Measurements from ENCODE around the gene ASB13. TPM values are rescaled to one million over a fixed set of nuclear protein-coding genes. Genes with fewer than 3 reads are reported as not detected.

Gene ASB13
- total RNA-seq, 1 experiment from 2014 or later: 25.9 TPM

GRCh38 chr10:5589011-5589660 lies 77.3 kb downstream of the ASB13 start:
- RAD21 ChIA-PET (ENCODE audit: low non-redundant PET in 1 of 2, low total read pairs in 2 of 2, uncharacterized antibody in 2 of 2, unreplicated experiment in 2 of 2): no interaction called here
- ATAC-seq: no peak
- Histone ChIP-seq H3K79me2 (ENCODE audit: insufficient read depth, low read length) (no peaks in the 10 kb centered on the region), H3K4me2 (ENCODE audit: low read length) (no peak overlapping the region), H3K36me3 (ENCODE audit: control insufficient read depth in 1 of 2, insufficient read depth in 2 of 2, low read length in 2 of 2) (no peaks in the 10 kb centered on the region), H3K4me1 (ENCODE audit: control insufficient read depth in 1 of 2, insufficient read depth in 2 of 2, low read length in 2 of 2) (peaks cover 7 to 36% of the 10 kb centered on the region in 2 experiments), H3K9ac (ENCODE audit: low read length) (no peak overlapping the region), H4K20me1 (ENCODE audit: insufficient read depth) (no peaks in the 10 kb centered on the region), H3K4me3 (replicated peaks in 1 of 2; ENCODE audit: low read depth in 1 of 2, low read length in 2 of 2) (no peak overlapping the region), H3K27ac (ENCODE audit: low read depth, low read length) (no peak overlapping the region), H2AFZ (ENCODE audit: low read depth, low read length, poor library complexity, severe bottlenecking) (no peak overlapping the region), H3K9me3 (ENCODE audit: control insufficient read depth in 1 of 2, insufficient read depth in 1 of 2, low read depth in 1 of 2, low read length in 2 of 2) (no peaks in the 10 kb centered on the region), H3K9me2 (ENCODE audit: insufficient read depth) (no peaks in the 10 kb centered on the region), H3K27me3 (ENCODE audit: insufficient read depth, low read length) (no peaks in the 10 kb centered on the region)
- BruUV-seq (replicated peaks): no TSS peak
- DNase-seq (ENCODE audit: low read depth, low spot score): no peak
- intact Hi-C loops (cut with micrococcal nuclease): no loop called here
- POLR2A ChIA-PET: no interaction called here
- TF ChIP-seq SIN3A (IDR thresholded peaks at IDR 0.05; ENCODE audit: low read depth) (no peak), CBX3 (IDR thresholded peaks at IDR 0.05; ENCODE audit: low read depth) (no peak), EGR1 (IDR thresholded peaks at IDR 0.05; ENCODE audit: low read depth) (no peak), CTCF (IDR thresholded peaks at IDR 0.05 in 2 of 3, conservative IDR thresholded peaks at IDR 0.05 in 1 of 3; ENCODE audit: borderline replicate concordance in 1 of 3, insufficient read depth in 1 of 3, low read depth in 2 of 3, low read length in 2 of 3) (no peak), ELF1 (IDR thresholded peaks at IDR 0.05; ENCODE audit: borderline replicate concordance, low read depth) (no peak), ATF3 (IDR thresholded peaks at IDR 0.05) (no peak), JUND (IDR thresholded peaks at IDR 0.05) (no peak), POLR2AphosphoS5 (IDR thresholded peaks at IDR 0.05; ENCODE audit: low read depth, low read length) (no peak), EZH2 (IDR thresholded peaks at IDR 0.05) (no peak), ZFX (IDR thresholded peaks at IDR 0.05) (no peak), YY1 (IDR thresholded peaks at IDR 0.05; ENCODE audit: extremely low read depth, insufficient replicate concordance, low read depth, low read length) (no peak), FOSL1 (IDR thresholded peaks at IDR 0.05; ENCODE audit: low read depth) (no peak), MAX (IDR thresholded peaks at IDR 0.05) (no peak)
- CTCF ChIA-PET: no interaction called here

Other genes starting within 250 kb of the ASB13 start
- gene CALML5, start 167.0 kb downstream of the ASB13 start, total RNA-seq (2021; ENCODE audit: unreplicated experiment): not detected
- not detected for gene CALML3, start 141.6 kb downstream of the ASB13 start, total RNA-seq (2021; ENCODE audit: unreplicated experiment)
- 80.3 TPM for gene TASOR2, start 18.2 kb upstream of the ASB13 start, total RNA-seq (2021; ENCODE audit: unreplicated experiment)
- 144 TPM for gene GDI2, start 146.8 kb upstream of the ASB13 start, total RNA-seq (2021; ENCODE audit: unreplicated experiment)
- 9.4 TPM for gene ANKRD16, start 223.3 kb upstream of the ASB13 start, total RNA-seq (2021; ENCODE audit: unreplicated experiment)
- 70.2 TPM for gene FBH1, start 223.6 kb upstream of the ASB13 start, total RNA-seq (2021; ENCODE audit: unreplicated experiment)

All from HCT116 (cell line).